K562 (cell line): Measurements from ENCODE around the gene PAQR7. TPM values are rescaled to one million over a fixed set of nuclear protein-coding genes. Genes with fewer than 3 reads are reported as not detected.
A peak's percentile ranks its signal among the peaks of the same experiment; 100 is the strongest.

Experiments used
- ATAC-seq: fragments of 200-7000 bp; cut with Tn5 transposase; 3 replicates; pipeline ENCODE4 v1.9.1; 2020; ENCODE audit warnings: moderate library complexity
- BruUV-seq: library from RNA; stranded (reverse); fragments of 400-500 nt; replicated peaks from 2 replicates; lab custom pipeline; 2021; lab: Mats Ljungman, UMichigan
- CTCF ChIA-PET: fragments of 300-600 bp; formaldehyde crosslinking; extraction: SDS; loops from one replicate; lab custom pipeline; 2021; ENCODE audit warnings: low intra/inter-chr PET ratio; lab: Yijun Ruan, JAX
- POLR2A ChIA-PET: fragments of 300-600, 350-650 bp; sonication (Branson Sonifier 250); formaldehyde crosslinking; extraction: SDS; loops from one replicate; lab custom pipeline; 2021; ENCODE audit warnings: antibody characterized with exemption, inconsistent platforms; lab: Yijun Ruan, JAX
- DNase-seq, 4 experiments: peaks; one replicate each; pipeline versions ENCODE4 v3.0.0 to v3.0.0-alpha.2; 2011 to 2018; ENCODE audit warnings: low spot score in 3 of 4, mixed read lengths in 3 of 4; ENCODE audit errors: extremely low read depth in 1 of 4
- FAIRE-seq: peaks from 2 replicates; lab custom pipeline; 2011; peaks lifted over from hg19 to GRCh38; lab: Jason Lieb, UNC
- H2AFZ ChIP-seq: 2 replicates; pipeline ENCODE4 v1.6.0; 2011; ENCODE audit warnings: low read depth, low read length, control low read depth, inconsistent platforms
- H3K27ac ChIP-seq: fragments of 200-600 bp; 3 replicates; pipeline ENCODE4 v1.8.0; 2011; ENCODE audit warnings: low read depth, mild to moderate bottlenecking, control low read depth, inconsistent platforms, low read length, moderate library complexity, mixed read lengths; ENCODE audit errors: extremely low read depth
- H3K27me3 ChIP-seq, 2 experiments: fragments of 300-600 bp in 1 of 2; 2 replicates in 1 of 2; 3 replicates in 1 of 2; pipeline versions ENCODE4 v1.6.0 to v1.8.0; 2011; ENCODE audit warnings: inconsistent platforms in 2 of 2, low read length in 2 of 2, mild to moderate bottlenecking in 1 of 2, mixed read lengths in 1 of 2, moderate library complexity in 1 of 2; ENCODE audit not compliant: control insufficient read depth in 2 of 2, insufficient read depth in 2 of 2
- H3K36me3 ChIP-seq: fragments of 300-600 bp; 3 replicates; pipeline ENCODE4 v1.8.0; 2011; ENCODE audit warnings: mild to moderate bottlenecking, low read length, inconsistent platforms; ENCODE audit not compliant: control insufficient read depth, insufficient read depth
- H3K4me1 ChIP-seq, 2 experiments: fragments of 200-600 bp in 1 of 2; replicated peaks in 1 of 2; 2 replicates in 1 of 2; 3 replicates in 1 of 2; pipeline versions ENCODE4 v1.5.1 to v1.8.0; 2011; ENCODE audit warnings: inconsistent platforms in 2 of 2, low read length in 2 of 2, mild to moderate bottlenecking in 1 of 2, mixed read lengths in 1 of 2, moderate library complexity in 1 of 2; ENCODE audit not compliant: control insufficient read depth in 2 of 2, insufficient read depth in 2 of 2
- H3K4me2 ChIP-seq: 2 replicates; pipeline ENCODE4 v1.6.1; 2011; ENCODE audit warnings: low read length, control low read depth, inconsistent platforms, mixed read lengths; ENCODE audit not compliant: insufficient read depth
- H3K4me3 ChIP-seq: fragments of 200-600 bp; sonication (generic), shearing (Covaris generic); 2 replicates; pipeline ENCODE4 v1.5.1; 2016; ENCODE audit warnings: control low read depth, inconsistent platforms
- H3K79me2 ChIP-seq: fragments of 200-600 bp; 3 replicates; pipeline ENCODE4 v1.8.0; 2011; ENCODE audit warnings: low read length, inconsistent platforms; ENCODE audit not compliant: control insufficient read depth, insufficient read depth
- H3K9ac ChIP-seq, 2 experiments: 2 replicates each; pipeline versions ENCODE4 v1.6.0 to v1.6.1; 2011; ENCODE audit warnings: low read depth in 2 of 2, low read length in 2 of 2, control low read depth in 1 of 2, inconsistent platforms in 1 of 2, mild to moderate bottlenecking in 1 of 2, mixed read lengths in 1 of 2; ENCODE audit not compliant: insufficient read depth in 1 of 2
- H3K9me1 ChIP-seq: one replicate; pipeline ENCODE4 v1.6.0; 2011; ENCODE audit warnings: inconsistent platforms, mild to moderate bottlenecking, low read length, moderate library complexity; ENCODE audit not compliant: control insufficient read depth, insufficient read depth
- H3K9me3 ChIP-seq: replicated peaks from 2 replicates; pipeline ENCODE4 v1.5.1; 2011; ENCODE audit warnings: low read depth, low read length, inconsistent platforms; ENCODE audit not compliant: control insufficient read depth, insufficient read depth
- H4K20me1 ChIP-seq: replicated peaks from 2 replicates; pipeline ENCODE4 v1.6.1; 2011; ENCODE audit warnings: low read length, inconsistent platforms, mixed read lengths; ENCODE audit not compliant: control insufficient read depth, insufficient read depth
- BMI1 ChIP-seq: fragments of 150-350 bp; IDR thresholded peaks from 2 replicates; pipeline ENCODE4 v1.6.1; 2014; ENCODE audit warnings: low read length
- CHD2 ChIP-seq: IDR thresholded peaks from 2 replicates; pipeline ENCODE4 v1.6.1; 2011; ENCODE audit warnings: low read depth, low read length
- DACH1 ChIP-seq: fragments of 450-650 bp; IDR thresholded peaks from 2 replicates; pipeline ENCODE4 v1.6.1; 2018; ENCODE audit not compliant: partially characterized antibody
- EP300 ChIP-seq: IDR thresholded peaks from 2 replicates; pipeline ENCODE4 v1.6.1; 2012; ENCODE audit warnings: low read length, improper control_type of control experiment
- FOXO4 ChIP-seq: fragments of 450-650 bp; formaldehyde crosslinking; IDR thresholded peaks from 2 replicates; pipeline ENCODE4 v1.4.0; 2020; ENCODE audit warnings: mild to moderate bottlenecking, moderate library complexity
- FUS ChIP-seq: fragments of 200-400 bp; formaldehyde crosslinking; optimal IDR thresholded peaks from 2 replicates; pipeline ENCODE3; 2017; ENCODE audit warnings: low read depth, low read length
- HMGN3 ChIP-seq: IDR thresholded peaks from 2 replicates; pipeline ENCODE4 v1.6.1; 2011; ENCODE audit warnings: borderline replicate concordance, low read depth, mild to moderate bottlenecking, mixed read lengths, low read length; ENCODE audit not compliant: insufficient read length; ENCODE audit errors: extremely low read depth
- MTA3 ChIP-seq: fragments of 450-650 bp; formaldehyde crosslinking; IDR thresholded peaks from 2 replicates; pipeline ENCODE4 v1.6.1; 2017; ENCODE audit warnings: mild to moderate bottlenecking, borderline replicate concordance
- MYBL2 ChIP-seq, 2 experiments: fragments of 450-650 bp in 1 of 2; sonication (generic) in 1 of 2; formaldehyde crosslinking in 1 of 2; IDR thresholded peaks; 2 replicates each; pipeline versions ENCODE4 v1.6.1 to v1.8.1; 2017 to 2022; ENCODE audit warnings: borderline replicate concordance in 1 of 2, inconsistent platforms in 1 of 2, low read depth in 1 of 2, mild to moderate bottlenecking in 1 of 2, missing genetic modification reagents in 1 of 2, moderate library complexity in 1 of 2
- NFATC3 ChIP-seq: fragments of 450-650 bp; IDR thresholded peaks from 2 replicates; pipeline ENCODE4 v1.6.1; 2017; ENCODE audit warnings: mild to moderate bottlenecking
- NONO ChIP-seq, 2 experiments: fragments of 200-400 bp in 1 of 2; fragments of 450-650 bp in 1 of 2; formaldehyde crosslinking in 1 of 2; IDR thresholded peaks; 2 replicates each; pipeline ENCODE4 v1.6.1; 2017; ENCODE audit warnings: low read depth in 2 of 2, mild to moderate bottlenecking in 2 of 2, moderate library complexity in 2 of 2, low read length in 1 of 2
- PHTF2 ChIP-seq: fragments of 250-450 bp; sonication (Bioruptor Pico); IDR thresholded peaks from 2 replicates; pipeline ENCODE4 v1.5.0; 2021; ENCODE audit warnings: mild to moderate bottlenecking
- POLR2A ChIP-seq: fragments of 450-650 bp; conservative IDR thresholded peaks from 2 replicates; pipeline ENCODE4 v1.6.1; 2016
- PPARD ChIP-seq: fragments of 250-450 bp; sonication (Bioruptor Pico); IDR thresholded peaks from 2 replicates; pipeline ENCODE4 v1.8.0; 2022; ENCODE audit warnings: inconsistent platforms, mild to moderate bottlenecking, moderate library complexity
- RBM39 ChIP-seq: fragments of 200-400 bp; formaldehyde crosslinking; optimal IDR thresholded peaks from 2 replicates; pipeline ENCODE3; 2018; ENCODE audit warnings: low read depth, low read length
- SRSF1 ChIP-seq: fragments of 200-400 bp; formaldehyde crosslinking; IDR thresholded peaks from 2 replicates; pipeline ENCODE4 v1.6.1; 2017; ENCODE audit warnings: mild to moderate bottlenecking, low read depth, low read length, moderate library complexity
- SRSF3 ChIP-seq: fragments of 200-400 bp; formaldehyde crosslinking; IDR thresholded peaks from 2 replicates; pipeline ENCODE4 v1.6.1; 2016; ENCODE audit warnings: mild to moderate bottlenecking, low read length, moderate library complexity; ENCODE audit not compliant: insufficient read depth
- TCF7 ChIP-seq: sonication (generic); IDR thresholded peaks from 2 replicates; pipeline ENCODE4 v1.6.1; 2016; ENCODE audit warnings: antibody characterized with exemption, borderline replicate concordance
- U2AF1 ChIP-seq: fragments of 200-400 bp; formaldehyde crosslinking; optimal IDR thresholded peaks from 2 replicates; pipeline ENCODE3; 2017; ENCODE audit warnings: mild to moderate bottlenecking, low read depth, low read length, moderate library complexity
- XRCC5 ChIP-seq: fragments of 200-400 bp; formaldehyde crosslinking; IDR thresholded peaks from 2 replicates; pipeline ENCODE4 v1.6.1; 2017; ENCODE audit warnings: low read depth, mild to moderate bottlenecking, low read length
- ZNF253 ChIP-seq: fragments of 250-450 bp; sonication (Bioruptor Pico); conservative IDR thresholded peaks from 2 replicates; pipeline ENCODE4 v1.6.1; 2021; ENCODE audit warnings: mild to moderate bottlenecking
- WGBS: fragments of 100-300 bp; shearing (Covaris generic); methylation state at CpG from one replicate; pipeline ENCODE4 v1.1.6; 2016; ENCODE audit warnings: low coverage, mixed read lengths; ENCODE audit not compliant: insufficient coverage; ENCODE audit errors: missing lambda C conversion rate; 5-methylcytosine and 5-hydroxymethylcytosine counted together
- in situ Hi-C: fragments of 300-500 bp; cut with MboI; formaldehyde crosslinking; loops from 4 replicates; pipeline ENCODE4 v1.15.0; 2018; ENCODE audit warnings: inconsistent platforms, mixed read lengths
- intact Hi-C: fragments of 100-400 bp; cut with micrococcal nuclease; formaldehyde crosslinking; loops from 2 replicates; pipeline ENCODE4 v1.14.2; 2022
- polyA plus RNA-seq, 8 experiments: library from polyadenylated mRNA; depleted of rRNA in 4 of 8; stranded (reverse) in 5 of 8; unstranded in 3 of 8; fragments of >200 nt; fragmentation: Nextera tagmentation in 2 of 8; fragmentation: Illumina TruSeq in 1 of 8; extraction: Ambion mirVana in 2 of 8; extraction: Trizol in 1 of 8; gene quantifications; 2 replicates each; pipeline versions ENCODE4 v1.2.1 to v1.2.3, GENCODE V29; 2011 to 2014; ENCODE audit warnings: inconsistent platforms in 1 of 8, missing spikeins in 1 of 8
- total RNA-seq, 7 experiments: library from RNA; depleted of rRNA in 6 of 7; stranded (reverse); fragments of >200 nt in 6 of 7; fragmentation: Illumina TruSeq in 2 of 7; extraction: Trizol in 2 of 7; gene quantifications; 2 replicates each; pipeline versions ENCODE4 v1.2.1 to v1.2.3, GENCODE V29; 2011 to 2021; ENCODE audit warnings: low replicate concordance in 1 of 7

The PAQR7 gene
- total and polyA plus RNA-seq, 9 of the 15 experiments (the other 6 are each of a cell fraction or from before 2014, with no cell fraction given) = 1.1 to 5.2 (median 2.6) TPM

- in situ Hi-C loops = no loop called here
- Histone ChIP-seq H3K4me3 (peak within 1 kb of the TSS; percentile 87), H3K4me2 (peak within 1 kb of the TSS; percentile 93), H3K27ac (peak within 1 kb of the TSS; percentile 92), H3K9ac (peak within 1 kb of the TSS; percentile 95 to 99), H2AFZ (peak within 1 kb of the TSS; percentile 96), H3K27me3 (no peaks in the 10 kb centered on the region), H3K9me1 (no peaks in the 10 kb centered on the region), H3K79me2 (peaks cover 67% of the 10 kb centered on the region), H4K20me1 (peaks cover 6% of the 10 kb centered on the region), H3K36me3 (peaks cover 24% of the 10 kb centered on the region; the same call in 2 of the 3 replicates), H3K9me3 (no peaks in the 10 kb centered on the region), H3K4me1 (peaks cover 49 to 60% of the 10 kb centered on the region in 2 experiments)
- POLR2A ChIA-PET = interaction anchor here (0.6 to 5.9 kb wide), 9 partner anchors 9 to 283 kb away, joined by 3 to 49 read pairs (median 4); no protein-coding TSS in a partner anchor
- FAIRE-seq = peak; percentile 65
- peak; percentile 88 for ATAC-seq
- BruUV-seq = no TSS peak
- intact Hi-C loops = loop anchor here (1.0 kb wide), 1 partner anchor 139 kb away; the partner anchor contains the start of gene PAFAH2
- under 1% methylated on average over 54 of the region's 77 CpGs for WGBS
- CTCF ChIA-PET = no interaction called here
- peak; percentile 97 to 100 (median 98) for DNase-seq
- no peak for TF ChIP-seq FUS
- TF ChIP-seq EP300 = 0 out of 2 replicates have a peak, but pooled peaks have one; percentile 2
- no peak for TF ChIP-seq PHTF2 (CRISPR knock-in tag)
- TF ChIP-seq POLR2A = peak; percentile 97
- 0 out of 2 replicates have a peak, but pooled peaks have one; percentile 37 for TF ChIP-seq TCF7
- no peak for TF ChIP-seq ZNF253 (CRISPR knock-in tag)
- TF ChIP-seq CHD2 = no peak
- TF ChIP-seq MTA3 = peak; percentile 93
- peak; percentile 62; the same call in 1 of the 2 replicates for TF ChIP-seq NFATC3
- peak; percentile 70 to 84; a peak in 2 of 4 replicates for TF ChIP-seq NONO (IDR thresholded peaks at IDR 0.05; ENCODE audit: low read depth in 2 of 2, low read length in 1 of 2)
- no peak for TF ChIP-seq PPARD (CRISPR knock-in tag)
- no peak for TF ChIP-seq MYBL2 (IDR thresholded peaks at IDR 0.05; ENCODE audit: low read depth)
- no peak for TF ChIP-seq MYBL2 (CRISPR knock-in tag; IDR thresholded peaks at IDR 0.05; ENCODE audit: borderline replicate concordance)
- TF ChIP-seq RBM39 = peak; percentile 80
- no peak for TF ChIP-seq SRSF3
- TF ChIP-seq SRSF1 = no peak
- peak; percentile 90 for TF ChIP-seq HMGN3
- no peak for TF ChIP-seq BMI1
- TF ChIP-seq U2AF1 = no peak
- TF ChIP-seq FOXO4 = no peak
- no peak for TF ChIP-seq DACH1
- TF ChIP-seq XRCC5 = 0 out of 2 replicates have a peak, but pooled peaks have one; percentile 75
These were observed 16.4 kb downstream of the PAQR7 start, which contains the start of gene AUNIP for GRCh38 chr1:25858906-25859789. TSS of gene AUNIP (minus strand) at chr1:25859457. CDS start at chr1:25859357, 100 bp downstream.
